ENCODE data around the gene GBA2.

The GBA2 gene

GRCh38 chr9:35769763-35770162 is 20.7 kb upstream of the GBA2 start:
- no peak for TF ChIP-seq CREB1 (IDR thresholded peaks at IDR 0.05; ENCODE audit: low read depth)
- TF ChIP-seq NFIC (IDR thresholded peaks at IDR 0.05) = no peak
- TF ChIP-seq CEBPB (IDR thresholded peaks at IDR 0.05) = no peak

DNA sequence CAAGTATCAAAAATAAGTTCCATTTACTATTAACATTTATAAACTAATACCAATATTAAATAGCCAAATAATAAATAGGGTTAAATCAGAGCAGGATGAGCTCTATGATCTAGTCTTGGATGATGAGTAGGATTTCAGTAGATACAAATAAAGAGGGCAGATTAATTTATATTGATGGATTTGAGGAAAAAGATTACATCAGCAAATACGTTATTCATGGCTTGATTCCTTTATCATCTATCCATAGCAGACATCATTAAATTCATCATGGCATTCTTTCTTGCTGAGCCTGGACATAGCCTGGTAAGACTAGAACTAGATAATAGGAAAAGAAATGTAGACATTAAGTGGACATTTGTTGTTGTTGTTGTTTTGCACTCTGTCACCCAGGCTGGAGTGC is 18.4 kb upstream of the GBA2 start:
- no peak for TF ChIP-seq CEBPB (IDR thresholded peaks at IDR 0.05)
- no peak for TF ChIP-seq YY1 (IDR thresholded peaks at IDR 0.05; ENCODE audit: low read depth)
- no peak for TF ChIP-seq TCF12 (IDR thresholded peaks at IDR 0.05; ENCODE audit: low read depth)
- no peak for TF ChIP-seq TAF1 (IDR thresholded peaks at IDR 0.05; ENCODE audit: low read depth)
- no peak for TF ChIP-seq ZBTB7A (IDR thresholded peaks at IDR 0.05; ENCODE audit: low read depth)
- no peak for TF ChIP-seq RAD21 (IDR thresholded peaks at IDR 0.05; ENCODE audit: low read depth)
- TF ChIP-seq, protein P1, sequence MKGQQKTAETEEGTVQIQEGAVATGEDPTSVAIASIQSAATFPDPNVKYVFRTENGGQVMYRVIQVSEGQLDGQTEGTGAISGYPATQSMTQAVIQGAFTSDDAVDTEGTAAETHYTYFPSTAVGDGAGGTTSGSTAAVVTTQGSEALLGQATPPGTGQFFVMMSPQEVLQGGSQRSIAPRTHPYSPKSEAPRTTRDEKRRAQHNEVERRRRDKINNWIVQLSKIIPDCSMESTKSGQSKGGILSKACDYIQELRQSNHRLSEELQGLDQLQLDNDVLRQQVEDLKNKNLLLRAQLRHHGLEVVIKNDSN (IDR thresholded peaks at IDR 0.05) = no peak
- no peak for TF ChIP-seq REST (IDR thresholded peaks at IDR 0.05; ENCODE audit: low read depth)
- no peak for TF ChIP-seq EGR1 (IDR thresholded peaks at IDR 0.05)

DNA sequence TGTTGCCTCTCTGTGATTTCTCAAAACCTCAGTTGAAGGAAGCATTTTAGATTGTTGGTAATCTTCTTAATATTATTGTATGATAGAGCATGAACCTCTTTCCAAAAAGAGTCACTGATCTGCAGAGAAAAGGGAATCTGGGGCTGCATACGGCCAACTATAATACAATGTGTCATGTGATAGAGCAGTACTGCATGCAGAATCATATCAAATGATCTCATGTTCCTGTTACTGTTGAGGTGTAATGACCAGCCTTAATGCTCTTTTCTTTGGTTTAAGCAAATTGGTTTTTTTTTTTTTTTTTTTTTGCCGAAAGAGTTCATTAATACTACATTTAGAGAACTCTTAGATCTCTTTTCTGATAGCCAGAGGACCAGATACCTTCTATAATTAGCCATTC is 18.0 kb upstream of the GBA2 start:
- TF ChIP-seq, protein P2, sequence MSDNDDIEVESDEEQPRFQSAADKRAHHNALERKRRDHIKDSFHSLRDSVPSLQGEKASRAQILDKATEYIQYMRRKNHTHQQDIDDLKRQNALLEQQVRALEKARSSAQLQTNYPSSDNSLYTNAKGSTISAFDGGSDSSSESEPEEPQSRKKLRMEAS (IDR thresholded peaks at IDR 0.05) = no peak
- TF ChIP-seq, protein P1 (IDR thresholded peaks at IDR 0.05) = no peak

GRCh38 chr9:35763803-35764202 is 14.8 kb upstream of the GBA2 start:
- no peak for TF ChIP-seq FOXM1 (IDR thresholded peaks at IDR 0.05; ENCODE audit: borderline replicate concordance, low read depth)
- TF ChIP-seq, protein P1 (IDR thresholded peaks at IDR 0.05) = no peak
- TF ChIP-seq CREB1 (IDR thresholded peaks at IDR 0.05; ENCODE audit: low read depth) = no peak
- no peak for TF ChIP-seq CEBPB (IDR thresholded peaks at IDR 0.05)
- no peak for TF ChIP-seq RAD21 (IDR thresholded peaks at IDR 0.05; ENCODE audit: low read depth)
- no peak for TF ChIP-seq TCF12 (IDR thresholded peaks at IDR 0.05; ENCODE audit: low read depth)
- no peak for TF ChIP-seq NFIC (IDR thresholded peaks at IDR 0.05)
- TF ChIP-seq TAF1 (IDR thresholded peaks at IDR 0.05; ENCODE audit: low read depth) = no peak

GRCh38 chr9:35763181-35763580 is 14.2 kb upstream of the GBA2 start:
- TF ChIP-seq, protein P1 (IDR thresholded peaks at IDR 0.05) = no peak
- TF ChIP-seq TEAD4 (IDR thresholded peaks at IDR 0.05) = no peak
- TF ChIP-seq RAD21 (IDR thresholded peaks at IDR 0.05; ENCODE audit: low read depth) = no peak
- no peak for TF ChIP-seq TCF12 (IDR thresholded peaks at IDR 0.05; ENCODE audit: low read depth)
- TF ChIP-seq EGR1 (IDR thresholded peaks at IDR 0.05) = no peak
- TF ChIP-seq NFIC (IDR thresholded peaks at IDR 0.05) = no peak
- TF ChIP-seq ZBTB7A (IDR thresholded peaks at IDR 0.05; ENCODE audit: low read depth) = no peak
- no peak for TF ChIP-seq FOXM1 (IDR thresholded peaks at IDR 0.05; ENCODE audit: borderline replicate concordance, low read depth)
- no peak for TF ChIP-seq YY1 (IDR thresholded peaks at IDR 0.05; ENCODE audit: low read depth)
- no peak for TF ChIP-seq CEBPB (IDR thresholded peaks at IDR 0.05)
- no peak for TF ChIP-seq TAF1 (IDR thresholded peaks at IDR 0.05; ENCODE audit: low read depth)
- no peak for TF ChIP-seq REST (IDR thresholded peaks at IDR 0.05; ENCODE audit: low read depth)
- no peak for TF ChIP-seq EP300 (IDR thresholded peaks at IDR 0.05; ENCODE audit: borderline replicate concordance)
- no peak for TF ChIP-seq CREB1 (IDR thresholded peaks at IDR 0.05; ENCODE audit: low read depth)
- TF ChIP-seq, protein P2 (IDR thresholded peaks at IDR 0.05) = no peak

GRCh38 chr9:35760651-35761050 is 11.6 kb upstream of the GBA2 start:
- TF ChIP-seq ZBTB7A (IDR thresholded peaks at IDR 0.05; ENCODE audit: low read depth) (no peak), TAF1 (IDR thresholded peaks at IDR 0.05; ENCODE audit: low read depth) (no peak), RAD21 (IDR thresholded peaks at IDR 0.05; ENCODE audit: low read depth) (no peak), REST (IDR thresholded peaks at IDR 0.05; ENCODE audit: low read depth) (no peak)
- TF ChIP-seq, protein P2 (IDR thresholded peaks at IDR 0.05) = no peak
